Measurements from ENCODE around the gene CARM1. TPM values are rescaled to one million over a fixed set of nuclear protein-coding genes. Genes with fewer than 3 reads are reported as not detected.

Gene CARM1
- total and polyA plus RNA-seq, 2 donors (not counting 3 experiments of a cell fraction or from before 2014, with no cell fraction given) = 65.6 to 70.8 TPM

- Histone ChIP-seq H3K27ac (ENCODE audit: insufficient read depth, low read depth, low read length) (no peak overlapping the region), H3K9me1 (replicated peaks; ENCODE audit: control insufficient read depth, extremely low read depth, insufficient read depth, low read length) (no peaks in the 10 kb centered on the region), H3K36me3 (ENCODE audit: control insufficient read depth in 2 of 2, extremely low read depth in 1 of 2, insufficient read depth in 2 of 2, low read length in 2 of 2) (peaks cover 0 to 45% of the 10 kb centered on the region in 2 experiments), H3K4me2 (ENCODE audit: insufficient read depth, low read length) (no peak overlapping the region), H2AFZ (ENCODE audit: low read depth, low read length) (no peak overlapping the region), H3K9me3 (replicated peaks; ENCODE audit: control insufficient read depth, insufficient read depth, low read length) (no peaks in the 10 kb centered on the region), H3K9ac (replicated peaks; ENCODE audit: extremely low read depth, insufficient read depth, low read length) (no peak overlapping the region), H3K27me3 (ENCODE audit: control insufficient read depth in 2 of 2, insufficient read depth in 2 of 2, low read length in 2 of 2) (no peaks in the 10 kb centered on the region), H3K4me3 (replicated peaks in 1 of 3; ENCODE audit: insufficient read depth in 1 of 3, low read depth in 1 of 3, low read length in 3 of 3) (no peak overlapping the region), H3K4me1 (ENCODE audit: control insufficient read depth, extremely low read depth, insufficient read depth, low read length) (no peaks in the 10 kb centered on the region), H4K20me1 (replicated peaks; ENCODE audit: control insufficient read depth, extremely low read depth, insufficient read depth, low read length) (no peaks in the 10 kb centered on the region), H3K79me2 (ENCODE audit: control insufficient read depth, insufficient read depth, low read length) (peaks cover 3% of the 10 kb centered on the region)
- intact Hi-C loops (cut with micrococcal nuclease) = no loop called here
- DNase-seq (ENCODE audit: low read depth, low spot score) (no peak), FAIRE-seq (no peak)
- ChIA-PET POLR2A (no interaction called here), CTCF (interaction anchor here (1.0 to 1.1 kb wide), 2 partner anchors 20 to 50 kb away, joined by 3 read pairs; no protein-coding TSS in a partner anchor)
- BruUV-seq (replicated peaks) = no TSS peak
- dilution Hi-C loops (cut with MboI; ENCODE audit: extremely low pct_ligation_motif_present, low sequenced_read_pairs) = no loop called here
- no peak for TF ChIP-seq JUN (IDR thresholded peaks at IDR 0.05; ENCODE audit: borderline replicate concordance, insufficient read depth, insufficient read length, low read depth)
- TF ChIP-seq FOS (IDR thresholded peaks at IDR 0.05; ENCODE audit: borderline replicate concordance, insufficient read depth, low read length) = no peak
- no peak for TF ChIP-seq MAX (IDR thresholded peaks at IDR 0.05; ENCODE audit: insufficient read depth, insufficient read length)
- no peak for TF ChIP-seq MYC (IDR thresholded peaks at IDR 0.05; ENCODE audit: low read depth, low read length)
- TF ChIP-seq CTCF (IDR thresholded peaks at IDR 0.05; ENCODE audit: extremely low read depth in 1 of 2, insufficient read depth in 1 of 2, low read depth in 1 of 2, low read length in 2 of 2) = no peak
- TF ChIP-seq POLR2A (IDR thresholded peaks at IDR 0.05; ENCODE audit: low read depth, low read length) = no peak
Measured at GRCh38 chr19:10922638-10923014, 51.3 kb downstream of the CARM1 start.
